ENCODE measurements around the gene MRPL39.
A peak's percentile ranks its signal among the peaks of the same experiment; 100 is the strongest.

Gene MRPL39
- 9.2 to 12.2 (median 10.0) reads per million in 3 donors for total RNA-seq

DNA sequence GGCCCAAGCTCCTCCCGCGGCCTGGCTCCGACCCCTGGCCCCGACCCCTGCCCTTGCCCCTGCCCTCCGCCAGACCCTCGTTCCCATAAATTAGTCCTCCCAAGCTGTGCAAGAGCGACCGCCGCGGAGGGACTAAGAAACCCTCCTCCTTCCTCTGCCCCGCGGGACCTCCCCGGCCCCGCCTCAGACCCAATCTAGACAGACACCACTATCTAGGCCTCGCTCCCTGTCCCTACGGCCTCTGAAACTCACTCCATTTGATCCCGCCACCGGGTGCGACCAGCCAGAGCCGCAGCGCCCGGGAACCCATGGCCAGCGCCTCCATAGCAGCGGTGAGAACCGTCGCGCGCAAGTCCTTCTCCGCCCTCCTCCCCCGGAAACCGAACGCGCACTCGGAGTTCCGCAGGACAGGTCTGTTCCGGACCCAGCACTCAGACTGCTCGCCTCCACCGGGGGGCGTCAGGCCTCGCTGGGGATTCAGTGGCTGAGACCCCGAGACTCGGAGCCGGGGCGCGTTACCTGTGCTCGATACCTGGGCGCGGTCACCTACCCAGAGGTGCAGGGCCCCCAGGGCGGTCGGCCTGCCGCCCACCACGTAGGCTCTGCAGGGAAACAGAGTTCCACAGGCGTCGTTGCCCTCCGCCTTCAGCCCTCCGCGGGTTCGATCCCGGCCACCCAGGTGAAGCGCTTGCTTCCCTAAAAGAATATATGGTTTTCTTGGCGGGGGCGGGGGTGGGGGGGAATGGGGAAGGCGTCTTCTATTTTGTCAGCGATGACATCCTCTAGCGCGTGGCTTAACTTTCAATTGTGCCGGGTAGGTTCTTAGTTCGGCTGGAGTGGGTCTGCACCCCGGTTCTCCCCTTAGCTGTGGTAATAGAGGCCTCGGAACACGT is at the start of gene MRPL39:
TSS of gene MRPL39 (minus strand) at position 331 of the 893 bp plus-strand sequence. CDS start at position 325, 6 bp downstream.
- no peaks in the 10 kb centered on the region for H3K9me3 ChIP-seq (ENCODE audit: control insufficient read depth, low read length)
- DNase-seq, result peak; percentile 67 to 75 (median 69)
- peak within 1 kb of the TSS; percentile 83 for H3K4me3 ChIP-seq (ENCODE audit: insufficient read depth, low read depth, low read length, poor library complexity, severe bottlenecking)
- no peaks in the 10 kb centered on the region for H3K27me3 ChIP-seq (replicated peaks; ENCODE audit: control insufficient read depth, insufficient read depth, low read length, poor library complexity, severe bottlenecking)
- peaks cover 17% of the 10 kb centered on the region for H3K36me3 ChIP-seq (ENCODE audit: control insufficient read depth, insufficient read depth, low read length)
- H3K4me1 ChIP-seq (ENCODE audit: control insufficient read depth, insufficient read depth, low read length, poor library complexity, severe bottlenecking), result peaks cover 15% of the 10 kb centered on the region
- H3K27ac ChIP-seq (ENCODE audit: insufficient read depth, low read length, poor library complexity, severe bottlenecking), result peak within 1 kb of the TSS; percentile 77

DNA sequence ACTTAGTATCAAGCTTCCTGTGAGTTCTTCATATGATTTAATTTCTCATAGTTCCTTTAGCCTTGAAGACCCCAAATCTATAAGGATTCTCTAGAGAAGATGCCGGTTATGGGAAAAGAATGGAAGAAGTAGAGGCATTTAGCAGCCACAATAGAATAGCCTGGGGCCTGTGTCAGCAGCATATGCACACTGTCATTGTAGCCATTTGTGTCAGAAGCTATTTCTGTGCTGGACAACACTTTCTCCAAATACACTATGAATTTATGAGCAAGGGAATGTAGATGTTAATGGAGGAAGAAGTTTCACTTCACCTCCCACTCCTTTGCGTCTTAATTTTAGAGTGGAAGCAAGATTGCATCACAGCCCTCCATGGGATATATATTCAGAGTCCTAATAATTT is 49.1 kb upstream of the MRPL39 start:
- no peaks in the 10 kb centered on the region for H3K4me1 ChIP-seq (ENCODE audit: control insufficient read depth, insufficient read depth, low read length, poor library complexity, severe bottlenecking)
- H3K4me3 ChIP-seq (ENCODE audit: insufficient read depth, low read depth, low read length, poor library complexity, severe bottlenecking), result no peak overlapping the region
- no peaks in the 10 kb centered on the region for H3K27me3 ChIP-seq (replicated peaks; ENCODE audit: control insufficient read depth, insufficient read depth, low read length, poor library complexity, severe bottlenecking)
- no peaks in the 10 kb centered on the region for H3K9me3 ChIP-seq (ENCODE audit: control insufficient read depth, low read length)
- no peak for DNase-seq
- H3K27ac ChIP-seq (ENCODE audit: insufficient read depth, low read length, poor library complexity, severe bottlenecking), result no peak overlapping the region
- H3K36me3 ChIP-seq (ENCODE audit: control insufficient read depth, insufficient read depth, low read length), result no peaks in the 10 kb centered on the region

DNA sequence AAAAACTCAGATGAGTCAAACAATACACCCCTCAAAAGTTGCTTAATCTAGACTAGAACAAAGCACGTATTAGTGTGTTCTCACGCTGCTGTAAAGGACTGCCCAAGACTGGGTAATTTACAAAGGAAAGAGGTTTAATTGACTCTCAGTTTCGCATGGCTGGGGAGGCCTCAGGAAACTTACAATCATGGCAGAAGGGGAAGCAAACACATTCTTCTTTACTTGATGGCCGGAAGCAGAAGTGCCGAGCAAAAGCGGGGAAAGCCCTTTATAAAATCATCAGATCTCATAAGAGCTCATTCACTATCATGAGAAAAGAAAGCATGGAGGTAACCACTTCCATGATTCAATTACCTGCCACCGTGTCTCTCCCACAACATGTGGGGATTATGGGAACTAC is 41.9 kb upstream of the MRPL39 start:
- no peaks in the 10 kb centered on the region for H3K36me3 ChIP-seq (ENCODE audit: control insufficient read depth, insufficient read depth, low read length)
- no peaks in the 10 kb centered on the region for H3K4me1 ChIP-seq (ENCODE audit: control insufficient read depth, insufficient read depth, low read length, poor library complexity, severe bottlenecking)
- H3K4me3 ChIP-seq (ENCODE audit: insufficient read depth, low read depth, low read length, poor library complexity, severe bottlenecking), result no peak overlapping the region
- DNase-seq, result no peak
- H3K9me3 ChIP-seq (ENCODE audit: control insufficient read depth, low read length), result no peaks in the 10 kb centered on the region
- no peak overlapping the region for H3K27ac ChIP-seq (ENCODE audit: insufficient read depth, low read length, poor library complexity, severe bottlenecking)
- H3K27me3 ChIP-seq (replicated peaks; ENCODE audit: control insufficient read depth, insufficient read depth, low read length, poor library complexity, severe bottlenecking), result no peaks in the 10 kb centered on the region

DNA sequence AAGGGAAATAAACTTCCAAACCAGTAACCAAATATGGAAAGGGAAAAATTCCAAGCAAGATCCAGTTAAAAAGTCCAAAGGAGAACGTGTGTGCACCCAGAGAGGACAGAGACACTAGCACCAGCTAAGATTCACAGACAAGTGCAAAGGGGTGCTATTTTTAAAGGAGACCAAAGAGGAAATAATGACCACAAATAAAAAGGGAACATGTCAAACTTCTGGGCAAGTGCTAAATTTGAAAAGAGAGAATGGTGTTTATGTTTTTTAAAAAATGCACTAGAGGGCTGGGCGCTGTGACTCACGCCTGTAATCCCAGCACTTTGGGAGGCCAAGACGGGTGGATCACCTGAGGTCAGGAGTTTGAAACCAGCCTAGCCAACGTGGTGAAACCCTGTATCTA is 40.4 kb upstream of the MRPL39 start:
- no peaks in the 10 kb centered on the region for H3K4me1 ChIP-seq (ENCODE audit: control insufficient read depth, insufficient read depth, low read length, poor library complexity, severe bottlenecking)
- H3K27ac ChIP-seq (ENCODE audit: insufficient read depth, low read length, poor library complexity, severe bottlenecking), result no peak overlapping the region
- H3K4me3 ChIP-seq (ENCODE audit: insufficient read depth, low read depth, low read length, poor library complexity, severe bottlenecking), result no peak overlapping the region
- no peaks in the 10 kb centered on the region for H3K27me3 ChIP-seq (replicated peaks; ENCODE audit: control insufficient read depth, insufficient read depth, low read length, poor library complexity, severe bottlenecking)
- DNase-seq, result no peak
- H3K9me3 ChIP-seq (ENCODE audit: control insufficient read depth, low read length), result no peaks in the 10 kb centered on the region
- no peaks in the 10 kb centered on the region for H3K36me3 ChIP-seq (ENCODE audit: control insufficient read depth, insufficient read depth, low read length)

DNA sequence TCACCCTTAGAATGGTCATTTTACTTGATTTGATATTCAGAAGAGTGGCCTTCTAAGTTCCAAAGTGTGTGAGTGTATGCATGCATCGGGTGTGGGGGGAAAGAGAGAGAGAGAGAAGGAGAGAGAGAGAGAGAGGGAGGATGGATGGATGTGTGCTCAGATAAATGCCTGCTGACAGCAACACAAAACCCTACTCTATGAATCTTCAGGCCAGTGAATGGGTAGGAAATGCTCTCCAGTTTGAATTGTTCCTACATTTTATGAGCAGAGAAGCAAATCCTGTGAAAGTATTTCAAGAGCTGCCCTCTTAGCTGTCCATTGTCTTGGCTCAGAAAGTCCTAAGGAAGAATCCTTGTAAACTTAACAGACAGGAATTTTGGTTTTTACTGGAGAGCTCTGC is 39.2 kb upstream of the MRPL39 start:
- no peak for DNase-seq
- no peak overlapping the region for H3K4me3 ChIP-seq (ENCODE audit: insufficient read depth, low read depth, low read length, poor library complexity, severe bottlenecking)
- H3K27ac ChIP-seq (ENCODE audit: insufficient read depth, low read length, poor library complexity, severe bottlenecking), result no peak overlapping the region
- H3K36me3 ChIP-seq (ENCODE audit: control insufficient read depth, insufficient read depth, low read length), result no peaks in the 10 kb centered on the region
- no peaks in the 10 kb centered on the region for H3K4me1 ChIP-seq (ENCODE audit: control insufficient read depth, insufficient read depth, low read length, poor library complexity, severe bottlenecking)
- H3K9me3 ChIP-seq (ENCODE audit: control insufficient read depth, low read length), result no peaks in the 10 kb centered on the region
- H3K27me3 ChIP-seq (replicated peaks; ENCODE audit: control insufficient read depth, insufficient read depth, low read length, poor library complexity, severe bottlenecking), result no peaks in the 10 kb centered on the region

DNA sequence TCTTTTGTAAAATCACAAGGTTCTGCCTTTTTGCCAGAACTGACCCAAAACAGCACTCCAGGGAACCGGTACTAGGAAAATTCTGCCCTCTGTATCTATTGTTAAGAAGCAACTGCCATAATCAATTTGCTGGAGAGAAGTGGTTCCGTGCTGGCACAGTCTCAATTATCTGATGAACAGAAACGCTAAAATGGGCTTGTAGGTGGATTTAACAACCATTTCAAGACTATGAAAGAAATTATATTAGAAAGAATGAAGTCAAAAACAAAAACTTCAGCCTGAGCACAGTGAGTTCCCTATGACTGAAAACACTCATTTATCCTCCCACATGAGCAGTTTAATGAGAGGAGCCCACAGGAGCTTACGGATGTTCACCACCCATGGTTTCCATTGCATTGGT is 36.2 kb upstream of the MRPL39 start:
- DNase-seq, result no peak
- H3K36me3 ChIP-seq (ENCODE audit: control insufficient read depth, insufficient read depth, low read length), result no peaks in the 10 kb centered on the region
- H3K4me3 ChIP-seq (ENCODE audit: insufficient read depth, low read depth, low read length, poor library complexity, severe bottlenecking), result no peak overlapping the region
- no peak overlapping the region for H3K27ac ChIP-seq (ENCODE audit: insufficient read depth, low read length, poor library complexity, severe bottlenecking)
- peaks cover 4% of the 10 kb centered on the region for H3K4me1 ChIP-seq (ENCODE audit: control insufficient read depth, insufficient read depth, low read length, poor library complexity, severe bottlenecking)
- no peaks in the 10 kb centered on the region for H3K9me3 ChIP-seq (ENCODE audit: control insufficient read depth, low read length)
- peaks cover 3% of the 10 kb centered on the region for H3K27me3 ChIP-seq (replicated peaks; ENCODE audit: control insufficient read depth, insufficient read depth, low read length, poor library complexity, severe bottlenecking)

DNA sequence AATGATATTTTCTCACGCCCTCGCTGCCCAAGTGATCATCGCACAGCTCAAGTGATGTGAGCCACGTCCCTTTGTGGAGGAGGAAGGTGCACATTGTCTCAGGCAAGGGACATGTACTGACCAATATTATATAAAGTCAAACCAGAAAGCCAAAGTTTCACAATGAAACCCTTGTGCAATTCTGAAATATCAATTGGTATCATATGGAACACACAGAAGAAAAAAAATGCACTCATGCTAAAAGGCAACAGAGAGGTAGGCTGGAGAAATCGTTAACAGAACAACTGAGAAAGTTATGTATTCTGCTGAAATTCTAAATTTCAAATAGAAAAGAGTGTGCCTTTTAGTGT is 33.6 kb upstream of the MRPL39 start:
- no peak for DNase-seq
- Histone ChIP-seq H3K4me3 (ENCODE audit: insufficient read depth, low read depth, low read length, poor library complexity, severe bottlenecking) (no peak overlapping the region), H3K4me1 (ENCODE audit: control insufficient read depth, insufficient read depth, low read length, poor library complexity, severe bottlenecking) (peaks cover 4% of the 10 kb centered on the region), H3K9me3 (ENCODE audit: control insufficient read depth, low read length) (no peaks in the 10 kb centered on the region), H3K27me3 (replicated peaks; ENCODE audit: control insufficient read depth, insufficient read depth, low read length, poor library complexity, severe bottlenecking) (peaks cover 3% of the 10 kb centered on the region), H3K36me3 (ENCODE audit: control insufficient read depth, insufficient read depth, low read length) (no peaks in the 10 kb centered on the region), H3K27ac (ENCODE audit: insufficient read depth, low read length, poor library complexity, severe bottlenecking) (no peak overlapping the region)

DNA sequence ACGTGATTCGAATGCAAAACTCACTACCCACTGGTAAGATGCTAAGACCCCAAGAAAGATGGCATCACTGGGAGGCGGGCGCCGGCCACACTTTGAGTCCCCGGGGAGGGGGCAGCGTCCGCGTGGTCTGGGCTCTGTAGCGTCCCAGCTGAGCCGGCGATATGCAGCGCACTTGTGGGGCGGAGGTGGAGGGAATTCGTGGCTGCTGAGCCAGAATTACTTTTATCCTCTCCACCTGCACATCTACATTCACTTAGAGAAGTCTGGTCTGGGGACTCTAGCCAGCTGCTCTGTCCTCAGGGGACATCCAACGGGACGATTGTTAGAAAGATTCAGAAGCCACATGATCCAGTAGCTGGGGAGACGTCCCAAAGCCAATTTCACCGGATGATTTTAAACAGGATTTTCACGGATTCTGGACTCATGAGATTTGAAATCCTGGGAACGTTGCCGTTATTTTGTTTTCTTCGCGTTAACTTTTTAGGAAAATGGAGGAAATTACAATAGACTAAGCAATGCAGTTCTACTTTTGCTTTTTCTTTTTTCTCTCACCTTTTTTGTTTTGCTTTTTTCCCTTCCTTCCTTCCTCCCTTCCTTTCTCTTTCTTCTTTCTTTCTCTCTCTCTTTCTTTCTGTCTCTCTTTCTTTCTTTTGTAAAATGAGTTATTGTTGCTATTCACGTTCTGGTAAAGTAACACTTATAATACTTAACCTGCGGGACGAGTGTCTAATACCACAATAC is 33.1 kb upstream of the MRPL39 start:
- peaks cover 4% of the 10 kb centered on the region for H3K4me1 ChIP-seq (ENCODE audit: control insufficient read depth, insufficient read depth, low read length, poor library complexity, severe bottlenecking)
- no peak overlapping the region for H3K27ac ChIP-seq (ENCODE audit: insufficient read depth, low read length, poor library complexity, severe bottlenecking)
- no peak for DNase-seq
- H3K27me3 ChIP-seq (replicated peaks; ENCODE audit: control insufficient read depth, insufficient read depth, low read length, poor library complexity, severe bottlenecking), result peaks cover 3% of the 10 kb centered on the region
- no peaks in the 10 kb centered on the region for H3K9me3 ChIP-seq (ENCODE audit: control insufficient read depth, low read length)
- H3K36me3 ChIP-seq (ENCODE audit: control insufficient read depth, insufficient read depth, low read length), result no peaks in the 10 kb centered on the region
- H3K4me3 ChIP-seq (ENCODE audit: insufficient read depth, low read depth, low read length, poor library complexity, severe bottlenecking), result peak overlapping the region; percentile 68

DNA sequence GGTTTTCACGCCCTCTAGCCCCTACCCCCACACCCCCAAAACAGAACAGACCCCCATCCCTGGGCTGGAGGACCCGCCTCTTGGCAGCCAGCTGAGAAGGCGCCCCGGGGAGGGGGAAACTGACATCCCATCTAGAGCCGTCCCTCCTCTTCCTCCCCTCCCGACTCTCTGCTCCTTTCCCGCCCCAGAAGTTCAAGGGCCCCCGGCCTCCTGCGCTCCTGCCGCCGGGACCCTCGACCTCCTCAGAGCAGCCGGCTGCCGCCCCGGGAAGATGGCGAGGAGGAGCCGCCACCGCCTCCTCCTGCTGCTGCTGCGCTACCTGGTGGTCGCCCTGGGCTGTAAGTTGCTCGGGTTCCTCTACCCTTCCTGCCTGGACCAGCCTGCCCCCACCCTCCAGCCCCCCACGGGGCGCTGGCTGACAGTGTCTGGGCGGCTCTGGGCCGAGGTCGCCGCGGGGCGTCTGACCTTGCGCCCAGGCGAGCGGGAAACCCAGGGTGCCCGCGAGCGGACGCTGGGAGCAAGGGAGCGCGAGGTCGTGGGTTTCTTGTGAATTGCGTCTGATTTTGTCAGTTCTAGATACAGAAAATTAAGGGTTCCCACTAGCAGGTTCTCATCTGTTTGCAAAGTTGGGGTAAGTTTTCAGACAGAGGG is 32.4 kb upstream of the MRPL39 start:
- Histone ChIP-seq H3K4me1 (ENCODE audit: control insufficient read depth, insufficient read depth, low read length, poor library complexity, severe bottlenecking) (peaks cover 4% of the 10 kb centered on the region), H3K36me3 (ENCODE audit: control insufficient read depth, insufficient read depth, low read length) (no peaks in the 10 kb centered on the region), H3K27ac (ENCODE audit: insufficient read depth, low read length, poor library complexity, severe bottlenecking) (no peak overlapping the region), H3K9me3 (ENCODE audit: control insufficient read depth, low read length) (no peaks in the 10 kb centered on the region), H3K27me3 (replicated peaks; ENCODE audit: control insufficient read depth, insufficient read depth, low read length, poor library complexity, severe bottlenecking) (peaks cover 3% of the 10 kb centered on the region), H3K4me3 (ENCODE audit: insufficient read depth, low read depth, low read length, poor library complexity, severe bottlenecking) (peak overlapping the region; percentile 68)
- DNase-seq, result peak in 1 of 3 donors; percentile 17

All from effector memory CD4-positive, alpha-beta T cell (primary cell).